Stimulated activated CD4-positive, alpha-beta T cell treated with anti-CD3 and anti-CD28 coated beads, Interleukin-12 subunit alpha, Interleukin-12 subunit beta, amount 100 ng/mL, for 48 hours (primary cell): ENCODE results near the gene ELK3.

Experiments
- DNase-seq, 3 donors: peaks; one replicate each; pipeline ENCODE4 v3.0.0-alpha.2; 2020; ENCODE audit warnings: low read depth in 2 of 3, low spot score in 1 of 3

Gene ELK3

DNA sequence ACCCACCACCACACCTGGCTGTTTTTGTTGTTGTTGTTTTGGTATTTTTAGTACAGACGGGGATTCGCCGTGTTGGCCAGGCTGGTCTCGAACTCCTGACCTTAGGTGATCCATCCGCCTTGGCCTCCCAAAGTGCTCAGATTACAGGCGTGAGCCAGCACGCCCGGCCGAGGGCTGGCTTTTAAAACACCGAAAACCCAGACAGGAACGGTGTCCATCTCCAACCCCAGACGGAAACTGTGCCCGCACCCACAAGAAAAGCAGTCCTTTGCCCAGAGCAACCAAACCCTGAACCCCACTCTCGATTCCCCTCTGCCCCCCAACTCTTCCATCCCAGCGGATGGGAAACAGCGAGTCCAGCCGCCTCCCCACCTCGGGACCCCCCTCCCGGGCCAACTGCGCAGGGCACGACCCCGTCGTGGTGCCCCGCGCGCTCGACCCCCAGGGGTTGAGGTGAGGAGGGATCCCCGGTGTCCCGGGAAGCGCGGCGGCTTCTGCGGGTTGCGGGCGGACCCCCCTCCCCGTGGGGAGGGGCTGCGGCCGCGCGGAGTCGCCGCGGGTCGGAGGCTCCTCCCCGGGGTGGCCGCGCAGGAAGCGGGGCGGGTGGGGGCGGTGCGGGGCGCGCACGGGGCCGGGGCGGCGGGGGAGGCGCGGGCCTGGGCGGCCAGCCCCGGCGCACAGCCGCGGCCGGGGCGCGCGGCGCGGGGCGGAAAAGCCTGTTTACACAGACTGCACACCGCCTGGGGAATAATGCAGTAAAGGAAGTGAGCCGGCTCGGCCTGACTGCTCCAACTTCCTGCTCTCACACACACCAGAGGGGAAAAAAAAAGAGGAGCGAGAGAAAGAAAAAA, at the start of gene ELK3:
Gene ELK3 (plus strand): TSS at position 651 of the 851 bp plus-strand sequence.
- peak in 1 of 3 donors; percentile 47 for DNase-seq

DNA sequence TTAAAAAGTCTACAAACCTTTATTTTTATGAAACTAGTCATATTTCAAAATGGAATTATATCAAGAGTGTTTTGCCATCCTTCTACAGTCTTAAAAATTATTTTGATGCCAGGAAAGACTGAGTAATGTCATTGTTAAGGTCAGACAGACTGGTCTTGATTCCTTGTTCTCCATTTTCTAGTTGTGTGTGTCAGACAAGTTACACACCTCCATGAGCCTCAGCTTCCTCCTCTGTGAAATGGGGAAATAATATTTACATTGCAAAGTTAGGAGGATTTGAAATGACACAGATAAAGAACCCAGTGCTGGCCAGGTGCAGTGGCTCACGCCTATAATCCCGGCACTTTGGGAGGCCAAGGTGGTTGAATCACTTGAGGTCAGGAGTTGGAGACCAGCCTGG, 47.4 kb upstream of the ELK3 start:
- DNase-seq = no peak

DNA sequence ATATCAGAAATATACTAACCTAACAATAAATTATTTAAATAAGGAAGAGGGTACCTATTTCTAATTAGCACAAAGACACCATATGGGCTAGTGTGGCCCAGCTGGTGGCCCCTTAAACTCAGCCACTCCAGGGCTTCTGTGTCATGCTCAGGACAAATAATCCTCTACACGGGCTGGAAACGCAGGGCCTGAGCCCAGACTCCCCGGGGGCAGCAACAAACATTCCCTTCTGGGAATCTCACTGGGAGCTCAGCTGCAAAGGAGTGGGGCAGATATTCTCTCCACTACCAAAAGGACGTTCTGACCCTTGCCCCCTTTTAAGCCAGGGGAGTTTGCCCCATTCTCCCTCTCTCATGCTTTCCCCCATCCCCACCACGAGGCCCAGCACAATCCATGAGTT, 43.7 kb upstream of the ELK3 start:
- no peak for DNase-seq

DNA sequence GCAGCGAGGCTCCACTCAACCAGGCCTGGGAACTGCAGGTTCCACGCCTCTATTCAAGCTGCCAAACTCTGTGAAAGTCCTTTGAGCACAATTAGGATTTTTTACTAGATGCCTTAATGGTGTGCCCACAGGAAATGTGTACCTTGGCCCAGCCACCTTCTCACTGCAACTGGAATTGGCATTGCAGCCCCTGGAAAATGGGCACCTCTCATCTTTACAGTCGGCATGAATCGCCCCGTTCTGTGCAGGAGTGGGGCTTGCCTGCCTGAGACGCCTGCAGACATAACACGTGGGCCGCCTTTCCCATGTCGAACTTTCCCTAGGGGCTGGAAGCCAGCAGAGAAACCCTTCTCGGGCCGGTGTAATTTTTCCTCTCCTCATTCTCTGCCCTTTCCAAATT, 42.0 kb upstream of the ELK3 start:
- no peak for DNase-seq

DNA sequence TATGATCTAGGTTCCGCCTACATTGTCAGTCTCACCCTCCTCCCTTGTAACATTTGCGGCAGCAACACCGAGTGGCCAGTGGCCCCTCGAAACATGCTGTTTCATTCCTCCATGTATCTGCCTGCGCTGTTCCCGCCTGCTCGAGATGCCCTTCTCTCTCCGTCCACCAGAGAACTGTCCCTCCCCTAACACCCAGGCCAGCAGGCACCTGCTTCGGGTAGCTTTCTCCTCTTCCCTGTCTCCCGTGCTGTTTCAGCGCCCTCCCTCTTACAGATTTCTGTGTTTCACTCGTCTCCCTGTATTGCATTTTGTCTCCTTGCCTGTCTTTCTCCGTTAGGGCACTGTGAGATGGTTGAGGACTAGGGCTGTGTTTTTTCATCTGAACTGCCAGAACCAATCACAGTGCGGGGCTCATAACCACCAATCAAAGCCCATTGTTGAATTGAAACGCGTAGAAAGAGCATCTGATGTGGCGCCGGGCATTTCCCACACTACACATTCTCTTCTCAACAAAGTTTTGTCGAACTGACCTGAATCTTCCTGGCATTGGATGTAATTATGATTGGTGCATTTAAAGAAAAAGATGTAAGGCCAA, 40.9 kb upstream of the ELK3 start:
- DNase-seq = no peak

DNA sequence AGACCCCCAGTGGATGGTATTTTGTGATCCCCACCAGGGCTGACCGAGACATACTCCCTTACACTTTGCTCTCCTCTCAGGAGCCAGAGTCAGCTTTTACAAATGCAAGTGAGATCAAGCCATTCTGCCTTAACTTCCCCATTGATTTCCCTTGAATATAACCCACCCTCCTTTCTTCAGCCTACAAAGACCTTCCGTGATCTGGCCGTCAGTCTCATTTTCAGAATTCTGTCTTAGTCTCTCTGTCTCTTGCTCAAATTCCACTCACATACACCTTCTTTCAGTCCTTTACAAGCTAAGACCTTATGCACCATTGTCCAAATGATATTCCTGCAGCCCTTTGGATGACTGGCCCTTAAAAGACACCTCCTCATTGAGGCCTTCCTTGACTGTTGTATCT, 39.0 kb upstream of the ELK3 start:
- no peak for DNase-seq

DNA sequence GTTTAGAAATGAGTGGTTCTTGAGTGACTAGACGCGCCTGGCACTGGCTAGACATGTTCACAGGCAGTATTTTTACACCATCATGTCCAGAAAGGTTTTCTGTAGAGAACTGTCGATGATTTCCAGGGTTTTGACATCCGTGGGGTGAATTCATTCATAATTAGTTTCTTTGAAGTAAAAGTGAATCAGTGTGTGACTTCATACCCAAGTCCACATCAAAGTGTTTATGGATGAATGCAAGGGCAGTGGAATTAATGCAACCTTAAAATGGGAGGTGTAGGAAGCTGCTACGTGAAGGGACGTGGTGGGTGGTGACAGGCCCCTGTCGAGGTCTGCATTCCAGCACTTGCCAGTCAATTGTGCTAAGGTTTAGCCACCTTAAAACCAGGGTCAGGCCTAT, 38.4 kb upstream of the ELK3 start:
- no peak for DNase-seq

DNA sequence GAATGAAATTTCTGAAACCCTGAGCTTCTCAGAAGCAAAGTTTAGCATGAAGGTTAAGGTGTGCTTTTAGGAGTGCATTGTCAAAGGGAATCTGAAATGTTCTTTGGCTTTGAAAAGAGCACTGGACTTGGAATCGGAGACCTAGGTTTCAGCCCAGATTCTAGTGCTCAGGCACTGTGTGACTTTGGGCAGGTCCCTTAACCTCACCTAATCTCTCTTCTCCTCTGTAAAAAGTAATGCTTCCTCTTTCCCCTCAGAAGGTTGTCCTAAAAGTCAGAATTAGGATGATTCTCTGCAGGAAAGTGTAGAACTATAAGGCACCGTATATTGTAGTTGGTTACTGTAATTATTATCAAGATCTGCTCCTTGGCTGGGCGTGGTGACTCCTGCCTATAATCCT, 38.0 kb upstream of the ELK3 start:
- no peak for DNase-seq

DNA sequence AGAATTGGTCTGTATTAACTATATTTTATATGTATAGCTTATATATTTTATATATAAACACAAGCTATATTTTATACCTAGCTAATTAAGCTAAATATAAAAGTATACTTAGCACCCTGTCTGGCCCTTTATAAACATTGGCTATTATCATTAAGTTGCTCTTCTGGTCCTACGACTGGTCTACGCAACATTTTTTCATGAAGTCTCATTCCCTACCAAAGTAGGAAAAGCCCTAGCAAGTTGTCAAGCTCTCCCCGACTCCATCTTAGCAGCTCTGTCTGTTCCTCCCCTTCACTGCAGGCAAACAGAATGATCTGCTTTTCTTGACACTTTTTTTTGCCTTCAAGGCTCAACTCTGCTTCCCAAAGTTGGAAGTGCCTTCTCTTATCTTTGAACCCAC, 36.7 kb upstream of the ELK3 start:
- DNase-seq = no peak

DNA sequence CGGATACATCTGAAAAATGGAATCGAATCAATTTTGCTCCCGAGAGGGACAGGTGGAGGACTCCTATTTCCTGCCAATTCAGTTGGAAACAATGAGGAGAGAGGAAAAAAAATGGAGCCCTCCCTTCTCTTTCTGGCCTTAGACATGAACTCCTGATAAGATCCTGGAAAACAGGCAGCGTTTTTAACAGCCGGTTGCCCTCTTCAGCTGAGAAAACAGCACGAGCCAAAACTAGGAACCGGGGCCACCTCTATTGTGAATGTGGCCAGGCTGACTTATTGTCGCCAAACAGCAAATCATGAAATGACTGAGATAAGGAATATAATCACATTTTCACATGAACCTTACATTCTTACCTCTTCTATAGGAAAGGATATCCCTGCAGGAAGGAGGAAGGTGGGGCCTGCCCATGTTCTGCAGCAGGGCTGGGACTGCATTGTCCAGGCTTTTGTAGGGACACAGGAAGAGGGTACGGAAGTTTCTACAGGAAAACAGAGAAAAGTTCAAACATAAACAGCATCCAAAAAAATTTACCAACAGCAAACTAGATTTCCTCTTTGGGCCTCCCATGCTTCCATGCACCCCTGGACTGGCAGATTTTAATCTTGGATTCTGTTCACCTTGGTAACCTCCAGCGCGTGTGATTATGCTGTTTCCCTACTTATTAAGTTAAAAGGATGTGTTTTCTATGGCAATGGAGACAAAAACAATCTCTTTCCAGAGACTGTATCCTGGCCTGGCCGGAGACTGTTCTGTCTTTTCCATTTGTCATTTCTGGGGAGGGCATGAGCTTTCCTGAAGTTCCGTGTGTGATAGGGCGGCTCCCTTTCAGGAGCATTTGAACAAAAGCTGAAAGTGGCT, 29.0 kb upstream of the ELK3 start:
- DNase-seq = no peak

DNA sequence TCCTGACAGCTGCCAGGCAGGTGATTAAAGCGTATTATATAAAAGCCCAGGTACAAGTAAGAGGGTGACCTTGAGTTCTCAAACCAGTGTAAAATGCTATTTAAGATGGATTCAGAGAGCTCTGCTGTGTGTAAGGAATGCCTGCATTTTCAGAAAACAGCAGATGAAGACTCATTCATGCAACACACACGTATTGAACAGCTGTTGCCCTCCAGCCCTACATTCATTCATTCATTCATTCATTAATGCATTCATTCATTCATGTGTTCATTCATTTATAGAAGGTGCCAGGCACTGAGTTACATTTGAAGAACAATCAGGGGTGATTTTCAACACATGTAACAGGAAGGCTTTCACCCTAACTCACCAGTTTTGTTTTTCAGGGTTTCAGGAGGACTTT, 27.4 kb upstream of the ELK3 start:
- DNase-seq = no peak

DNA sequence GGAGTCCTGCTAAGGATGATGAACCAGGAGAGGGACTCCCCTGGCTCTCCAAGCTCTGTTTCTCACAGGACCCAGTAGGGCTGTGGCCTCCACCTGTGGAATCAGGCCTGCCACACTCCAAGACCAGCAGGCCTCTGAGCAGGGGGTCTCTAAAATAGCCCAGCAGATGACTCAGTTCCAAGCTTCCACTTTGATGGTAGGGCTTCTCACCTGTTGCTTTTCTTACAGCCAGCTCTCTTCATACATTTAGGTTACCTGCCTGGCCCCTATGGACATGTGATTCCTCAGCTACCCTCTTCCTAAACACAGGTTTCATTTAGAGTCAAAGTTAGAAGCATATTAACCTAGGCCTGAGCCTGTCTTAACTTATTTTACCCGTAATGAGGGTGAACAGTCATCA, 26.7 kb upstream of the ELK3 start:
- DNase-seq = no peak

DNA sequence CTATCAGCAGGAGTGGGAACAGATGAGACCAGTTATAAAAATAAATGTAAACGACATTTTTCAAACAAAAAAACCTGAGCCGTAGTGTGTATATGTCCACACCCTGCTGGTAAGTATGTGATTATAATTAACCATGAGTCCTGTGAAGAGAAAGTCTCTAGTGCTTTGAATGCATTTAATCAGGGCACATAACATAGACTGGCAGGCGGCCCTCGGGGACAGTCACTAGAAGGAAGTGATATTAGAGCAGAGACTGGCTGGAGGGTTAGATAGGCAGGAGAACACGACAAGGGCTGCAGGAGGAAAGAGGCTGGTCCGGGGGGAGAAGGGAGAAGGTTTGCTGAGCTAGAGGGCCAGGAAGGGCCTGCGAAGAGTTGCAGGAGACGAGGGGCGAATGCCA, 23.8 kb upstream of the ELK3 start:
- no peak for DNase-seq

DNA sequence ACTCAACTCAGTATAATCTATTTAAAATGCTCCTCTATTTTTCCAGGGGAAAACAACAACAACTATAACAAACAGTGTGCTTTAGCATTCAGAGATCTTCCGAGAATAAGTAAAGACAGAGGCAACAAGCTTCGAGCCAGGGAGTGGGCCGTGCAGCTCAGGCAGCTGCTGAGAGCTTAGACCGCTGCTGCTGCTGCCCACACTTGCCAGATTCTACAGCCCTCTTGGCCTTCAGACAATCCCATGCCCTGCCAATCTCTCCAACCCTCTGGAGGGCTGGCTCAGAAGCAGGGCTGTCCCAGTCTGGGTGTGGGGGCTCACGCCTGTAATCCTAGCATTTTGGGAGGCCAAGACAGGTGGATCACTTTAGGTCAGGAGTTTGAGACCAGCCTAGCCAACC, 23.4 kb upstream of the ELK3 start:
- DNase-seq = no peak

DNA sequence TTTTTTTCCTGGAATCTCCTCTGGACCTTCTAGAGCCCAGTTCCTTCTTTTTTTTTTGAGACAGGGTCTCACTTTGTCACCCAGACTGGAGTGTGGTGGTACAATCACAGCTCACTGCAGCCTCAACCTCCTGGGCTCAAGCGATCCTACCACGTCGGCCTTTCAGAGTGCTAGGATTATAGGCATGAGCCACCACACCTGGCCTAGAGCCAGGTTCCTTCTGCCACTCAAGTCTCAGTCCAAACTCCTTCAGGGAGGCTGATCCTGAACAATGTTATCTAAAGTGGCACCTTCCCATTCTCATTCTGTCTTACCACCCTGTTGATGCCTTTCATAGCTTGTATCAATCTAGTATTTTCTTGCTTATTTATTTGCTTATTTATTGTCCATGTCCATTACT, 22.3 kb upstream of the ELK3 start:
- no peak for DNase-seq

DNA sequence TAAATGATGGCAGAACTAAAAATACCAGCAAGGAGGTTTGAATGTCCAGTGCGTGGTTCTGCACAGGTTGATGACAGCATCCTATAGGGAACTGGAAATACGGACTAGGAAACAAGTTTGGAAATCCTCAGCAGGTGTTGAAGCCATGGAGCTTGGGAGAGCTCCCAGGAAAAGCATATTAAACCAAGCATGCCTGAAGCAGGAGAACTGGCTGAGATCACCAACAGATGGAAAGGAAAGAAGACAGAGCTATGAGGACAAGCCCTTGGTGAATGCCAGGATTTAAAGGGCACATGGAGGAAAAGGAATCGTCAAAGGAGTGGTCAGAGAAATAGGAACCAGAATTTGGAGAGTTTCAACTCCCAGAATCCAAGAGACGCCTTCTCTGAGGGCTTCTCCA, 21.2 kb upstream of the ELK3 start:
- no peak for DNase-seq

DNA sequence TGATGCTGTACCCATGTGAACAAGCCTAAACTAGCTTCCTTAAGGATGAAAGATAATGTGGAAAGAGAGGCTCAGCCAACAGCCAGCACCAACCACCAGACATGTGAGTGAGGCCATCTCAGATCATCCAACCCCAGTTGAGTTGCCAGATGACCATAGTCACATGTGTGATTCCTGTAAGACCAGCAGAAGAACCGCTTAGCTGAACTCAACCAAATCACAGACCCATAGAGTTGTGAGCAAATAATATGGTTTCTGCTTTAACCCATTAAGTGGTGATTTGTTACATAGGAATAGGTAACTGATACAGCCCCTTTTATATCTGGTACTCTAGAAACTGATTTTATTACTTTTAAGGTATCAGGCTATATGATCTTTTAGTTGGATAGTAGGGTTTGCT, 17.6 kb upstream of the ELK3 start:
- no peak for DNase-seq

DNA sequence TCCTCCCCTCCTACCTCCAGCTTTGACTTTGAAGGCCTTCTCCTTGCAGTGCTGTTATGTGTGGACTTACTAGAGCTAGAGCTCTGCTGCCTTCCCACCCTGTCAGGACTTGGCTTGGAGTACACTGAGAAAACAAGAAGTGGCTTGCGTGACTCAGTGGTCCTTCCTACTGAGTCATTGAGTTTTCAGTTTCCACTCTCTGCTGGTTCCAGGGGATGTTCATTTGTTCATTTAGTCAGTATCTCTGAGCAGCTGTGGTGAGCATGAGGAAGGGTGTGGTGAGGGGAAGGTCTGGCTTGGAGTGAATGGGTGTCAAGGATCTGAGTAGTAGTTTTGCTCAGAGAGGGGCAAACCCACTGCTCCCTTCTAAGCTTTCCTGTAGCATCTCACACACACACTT, 17.2 kb upstream of the ELK3 start:
- DNase-seq = peak; percentile 64 to 76 (median 73)

DNA sequence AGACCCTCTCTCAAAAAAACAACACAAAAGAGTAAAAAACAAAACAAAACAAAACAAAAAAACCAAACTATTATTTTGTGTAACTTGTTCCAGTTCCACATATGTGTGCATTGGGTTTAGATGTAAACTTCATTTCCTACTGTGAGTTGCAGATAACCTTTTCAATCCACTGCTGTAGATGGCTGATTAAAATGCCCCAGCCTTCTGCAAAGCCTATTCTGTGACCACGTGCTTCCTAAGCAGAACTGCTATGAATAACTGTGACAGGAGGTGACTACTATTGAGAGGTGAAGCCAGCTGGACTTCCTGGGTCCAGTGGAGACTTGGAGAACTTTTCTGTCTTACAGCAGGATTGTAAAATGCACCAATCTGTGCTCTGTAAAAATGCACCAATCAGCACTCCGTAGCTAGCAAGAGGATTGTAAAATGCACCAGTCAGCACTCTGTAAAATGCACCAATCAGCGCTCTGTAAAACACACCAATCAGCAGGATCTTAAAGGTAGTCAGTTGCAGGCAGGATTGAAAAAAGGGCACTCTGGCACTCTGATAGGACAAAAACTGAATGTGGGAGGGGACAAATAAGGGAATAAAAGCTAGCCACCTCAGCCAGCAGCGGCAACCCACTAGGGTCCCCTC, 10.3 kb upstream of the ELK3 start:
- no peak for DNase-seq

DNA sequence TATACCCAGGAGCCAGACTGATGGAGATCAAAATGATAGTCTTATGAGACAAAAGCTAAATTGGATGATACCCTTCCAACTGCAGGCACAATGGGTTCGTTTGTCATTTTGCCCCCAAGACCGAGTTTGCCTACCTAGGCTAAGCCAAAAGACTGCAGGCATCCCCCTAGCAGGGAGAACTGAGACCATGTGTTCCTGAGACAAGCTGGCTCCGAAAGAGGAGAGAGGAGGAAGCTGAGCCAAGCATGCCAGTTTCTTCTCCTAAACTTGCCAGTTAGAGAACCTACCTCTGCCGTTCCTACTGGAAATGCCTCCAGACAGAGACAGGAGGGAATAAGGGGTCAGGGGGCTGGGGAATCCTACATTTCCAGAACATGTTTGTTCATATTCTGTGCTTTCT, 8.3 kb upstream of the ELK3 start:
- no peak for DNase-seq

DNA sequence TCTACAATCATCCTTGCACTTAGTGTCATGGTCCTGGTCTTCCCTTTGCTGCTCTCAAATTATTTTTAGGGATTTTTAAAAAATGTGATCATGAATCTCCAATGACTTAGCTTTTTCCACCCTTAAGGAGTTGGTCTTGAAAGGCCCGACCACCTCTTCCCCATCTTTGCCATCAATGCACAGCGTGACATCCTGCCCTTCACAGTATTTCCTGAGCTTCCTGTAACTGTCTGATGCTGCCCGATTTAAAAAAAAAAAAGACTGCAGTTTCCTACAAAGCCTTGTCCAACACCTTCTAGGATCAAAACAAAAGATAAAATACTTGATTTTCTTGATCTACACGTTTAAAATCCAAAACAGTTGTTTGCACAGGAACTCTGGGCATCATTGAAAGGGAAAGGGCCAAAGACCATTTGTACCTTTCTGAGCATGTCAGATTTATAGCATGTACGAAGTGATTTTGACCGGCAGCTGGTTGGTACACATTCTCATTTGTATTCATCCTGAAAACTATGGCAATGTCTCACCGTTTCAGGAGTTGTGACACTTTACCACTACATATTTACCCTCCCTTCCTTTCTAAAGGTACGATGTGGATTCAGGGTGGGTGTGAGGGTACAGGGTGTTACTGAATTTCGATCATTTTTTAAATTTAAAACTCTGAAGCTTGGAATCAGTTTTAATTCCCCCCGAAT, 7.4 kb upstream of the ELK3 start:
- DNase-seq = no peak
